Hypothalamus (tissue), 51 donors: ENCODE measurements around the gene KIAA1549.

Experiments used
- DNase-seq, 51 donors: peaks; one replicate each; lab custom pipeline; 2025; lab: John Stamatoyannopoulos, UW

KIAA1549 gene

GRCh38 chr7:138975343-138976104 is 5.7 kb downstream of the KIAA1549 start:
- no peak for DNase-seq

- no peak for DNase-seq
Observed at GRCh38 chr7:138974675-138975292, 6.4 kb downstream of the KIAA1549 start.

GRCh38 chr7:138974103-138974502 is 7.1 kb downstream of the KIAA1549 start:
- DNase-seq = no peak

GRCh38 chr7:138970952-138971351 is 10.2 kb downstream of the KIAA1549 start:
- peak in 26 of 51 donors; percentile 10 to 73 (median 40) for DNase-seq

GRCh38 chr7:138970446-138970845 is 10.7 kb downstream of the KIAA1549 start:
- no peak for DNase-seq

- DNase-seq = no peak
Observed at GRCh38 chr7:138967159-138967558, 14.0 kb downstream of the KIAA1549 start.

- no peak for DNase-seq
Observed at GRCh38 chr7:138964624-138965436, 16.4 kb downstream of the KIAA1549 start.

- DNase-seq = no peak
Observed at GRCh38 chr7:138963675-138964074, 17.5 kb downstream of the KIAA1549 start.

- DNase-seq = no peak
Observed at GRCh38 chr7:138962561-138963270, 18.5 kb downstream of the KIAA1549 start.

- DNase-seq = peak in 10 of 51 donors; percentile 9 to 34 (median 26)
Observed at GRCh38 chr7:138961159-138961558, 20.0 kb downstream of the KIAA1549 start.

GRCh38 chr7:138958391-138958956 is 22.7 kb downstream of the KIAA1549 start:
- no peak for DNase-seq

- no peak for DNase-seq
Observed at GRCh38 chr7:138957753-138958390, 23.3 kb downstream of the KIAA1549 start.

GRCh38 chr7:138957217-138957616 is 24.0 kb downstream of the KIAA1549 start:
- DNase-seq = no peak

GRCh38 chr7:138954545-138955475 is 26.4 kb downstream of the KIAA1549 start:
- no peak for DNase-seq

- no peak for DNase-seq
Observed at GRCh38 chr7:138952791-138953190, 28.4 kb downstream of the KIAA1549 start.

- DNase-seq = no peak
Observed at GRCh38 chr7:138951953-138952352, 29.2 kb downstream of the KIAA1549 start.

GRCh38 chr7:138949421-138950088 is 31.6 kb downstream of the KIAA1549 start:
- DNase-seq = no peak

- DNase-seq = no peak
Observed at GRCh38 chr7:138948403-138948802, 32.8 kb downstream of the KIAA1549 start.
